ENCODE data around the gene SUGCT. TPM values are rescaled to one million over a fixed set of nuclear protein-coding genes. Genes with fewer than 3 reads are reported as not detected.

The SUGCT gene
- total RNA-seq, 2 experiments from 2014 or later: 0.44 to 0.57 TPM

GRCh38 chr7:40711706-40712105 is 576.9 kb downstream of the SUGCT start:
- peaks cover 8% of the 10 kb centered on the region for H3K27me3 Mint-ChIP-seq
- peaks cover 6% of the 10 kb centered on the region for H3K4me1 Mint-ChIP-seq
- ATAC-seq (ENCODE audit: low read depth) (no peak), DNase-seq (no peak)
- no peaks in the 10 kb centered on the region for H3K36me3 Mint-ChIP-seq
- H3K9me3 Mint-ChIP-seq: no peaks in the 10 kb centered on the region
- POLR2A ChIA-PET: no interaction called here
- H3K4me3 Mint-ChIP-seq: no peak overlapping the region
- H3K27ac Mint-ChIP-seq: no peak overlapping the region

- Mint-ChIP-seq H3K4me3 (no peak overlapping the region), H3K27ac (no peak overlapping the region), H3K4me1 (peaks cover 11% of the 10 kb centered on the region), H3K36me3 (no peaks in the 10 kb centered on the region), H3K27me3 (peaks cover 13% of the 10 kb centered on the region), H3K9me3 (no peaks in the 10 kb centered on the region)
- DNase-seq: no peak
- POLR2A ChIA-PET: no interaction called here
- ATAC-seq (ENCODE audit: low read depth): no peak
Measured at GRCh38 chr7:40714363-40715052, 579.7 kb downstream of the SUGCT start.

- H3K27me3 Mint-ChIP-seq: peaks cover 13% of the 10 kb centered on the region
- DNase-seq: no peak
- no peak overlapping the region for H3K27ac Mint-ChIP-seq
- no peak for ATAC-seq (ENCODE audit: low read depth)
- H3K4me1 Mint-ChIP-seq: peaks cover 12% of the 10 kb centered on the region
- no peaks in the 10 kb centered on the region for H3K36me3 Mint-ChIP-seq
- H3K4me3 Mint-ChIP-seq: no peak overlapping the region
- POLR2A ChIA-PET: no interaction called here
- H3K9me3 Mint-ChIP-seq: no peaks in the 10 kb centered on the region
Measured at GRCh38 chr7:40715053-40715430, 580.2 kb downstream of the SUGCT start.

- H3K9me3 Mint-ChIP-seq: no peaks in the 10 kb centered on the region
- no peak for ATAC-seq (ENCODE audit: low read depth)
Measured at GRCh38 chr7:40716052-40716451, 581.2 kb downstream of the SUGCT start.

GRCh38 chr7:40717242-40717641 is 582.4 kb downstream of the SUGCT start:
- no peak overlapping the region for H3K27ac Mint-ChIP-seq
- no peak overlapping the region for H3K4me3 Mint-ChIP-seq
- H3K36me3 Mint-ChIP-seq: no peaks in the 10 kb centered on the region
- peaks cover 10% of the 10 kb centered on the region for H3K27me3 Mint-ChIP-seq
- peaks cover 12% of the 10 kb centered on the region for H3K4me1 Mint-ChIP-seq
- peak; percentile 73 for ATAC-seq (ENCODE audit: low read depth)
- POLR2A ChIA-PET: no interaction called here
- H3K9me3 Mint-ChIP-seq: no peaks in the 10 kb centered on the region
- DNase-seq: peak; percentile 40

More at GRCh38 chr7:40716052-40716451, 581.2 kb downstream of the SUGCT start:
- POLR2A ChIA-PET: no interaction called here
- Mint-ChIP-seq H3K4me1 (peaks cover 12% of the 10 kb centered on the region), H3K36me3 (no peaks in the 10 kb centered on the region), H3K4me3 (no peak overlapping the region), H3K27me3 (peaks cover 10% of the 10 kb centered on the region), H3K27ac (no peak overlapping the region)
- no peak for DNase-seq

- Mint-ChIP-seq H3K27me3 (peaks cover 6% of the 10 kb centered on the region), H3K4me1 (peaks cover 12% of the 10 kb centered on the region), H3K4me3 (no peak overlapping the region), H3K27ac (no peak overlapping the region), H3K9me3 (no peaks in the 10 kb centered on the region), H3K36me3 (no peaks in the 10 kb centered on the region)
- ATAC-seq (ENCODE audit: low read depth) (no peak), DNase-seq (no peak)
- POLR2A ChIA-PET: no interaction called here
Measured at GRCh38 chr7:40720416-40720815, 585.6 kb downstream of the SUGCT start.

GRCh38 chr7:40721342-40721949 is 586.6 kb downstream of the SUGCT start:
- peaks cover 10% of the 10 kb centered on the region for H3K4me1 Mint-ChIP-seq
- no peak for ATAC-seq (ENCODE audit: low read depth)
- H3K36me3 Mint-ChIP-seq: no peaks in the 10 kb centered on the region

GRCh38 chr7:40722242-40722641 is 587.4 kb downstream of the SUGCT start:
- Mint-ChIP-seq H3K36me3 (no peaks in the 10 kb centered on the region), H3K9me3 (peaks cover 1% of the 10 kb centered on the region), H3K27me3 (peaks cover 11% of the 10 kb centered on the region), H3K27ac (no peak overlapping the region), H3K4me3 (no peak overlapping the region), H3K4me1 (peaks cover 6% of the 10 kb centered on the region)
- POLR2A ChIA-PET: no interaction called here
- DNase-seq (no peak), ATAC-seq (ENCODE audit: low read depth) (no peak)

More at GRCh38 chr7:40721342-40721949, 586.6 kb downstream of the SUGCT start:
- no peaks in the 10 kb centered on the region for H3K9me3 Mint-ChIP-seq
- H3K4me3 Mint-ChIP-seq: no peak overlapping the region
- POLR2A ChIA-PET: no interaction called here
- peaks cover 8% of the 10 kb centered on the region for H3K27me3 Mint-ChIP-seq
- no peak overlapping the region for H3K27ac Mint-ChIP-seq
- no peak for DNase-seq

GRCh38 chr7:40723829-40724228 is 589.0 kb downstream of the SUGCT start:
- H3K27ac Mint-ChIP-seq: no peak overlapping the region
- ATAC-seq (ENCODE audit: low read depth): no peak

GRCh38 chr7:40726559-40726958 is 591.8 kb downstream of the SUGCT start:
- Mint-ChIP-seq H3K9me3 (peaks cover 9% of the 10 kb centered on the region), H3K4me1 (no peaks in the 10 kb centered on the region), H3K27ac (no peak overlapping the region), H3K27me3 (peaks cover 9% of the 10 kb centered on the region), H3K36me3 (peaks cover 10% of the 10 kb centered on the region), H3K4me3 (no peak overlapping the region)
- ATAC-seq (ENCODE audit: low read depth): no peak
- DNase-seq: no peak
- POLR2A ChIA-PET: no interaction called here

More at GRCh38 chr7:40723829-40724228, 589.0 kb downstream of the SUGCT start:
- DNase-seq: no peak
- H3K9me3 Mint-ChIP-seq: peaks cover 1% of the 10 kb centered on the region
- H3K27me3 Mint-ChIP-seq: peaks cover 9% of the 10 kb centered on the region
- no peak overlapping the region for H3K4me3 Mint-ChIP-seq
- no peaks in the 10 kb centered on the region for H3K36me3 Mint-ChIP-seq
- POLR2A ChIA-PET: no interaction called here
- peaks cover 6% of the 10 kb centered on the region for H3K4me1 Mint-ChIP-seq

- DNase-seq: no peak
- Mint-ChIP-seq H3K27me3 (peaks cover 4% of the 10 kb centered on the region), H3K9me3 (peaks cover 12% of the 10 kb centered on the region), H3K4me3 (peak overlapping the region; percentile 4), H3K27ac (peak overlapping the region; percentile 18), H3K4me1 (peaks cover 14% of the 10 kb centered on the region), H3K36me3 (peaks cover 13% of the 10 kb centered on the region)
- POLR2A ChIA-PET: no interaction called here
- ATAC-seq (ENCODE audit: low read depth): no peak
Measured at GRCh38 chr7:40733114-40733513, 598.3 kb downstream of the SUGCT start.

- peak overlapping the region; percentile 4 for H3K4me3 Mint-ChIP-seq
- ATAC-seq (ENCODE audit: low read depth) (peak; percentile 83), DNase-seq (no peak)
- no peak overlapping the region for H3K27ac Mint-ChIP-seq
- H3K36me3 Mint-ChIP-seq: peaks cover 13% of the 10 kb centered on the region
- POLR2A ChIA-PET: no interaction called here
- peaks cover 6% of the 10 kb centered on the region for H3K27me3 Mint-ChIP-seq
- H3K4me1 Mint-ChIP-seq: peaks cover 14% of the 10 kb centered on the region
- H3K9me3 Mint-ChIP-seq: peaks cover 12% of the 10 kb centered on the region
Measured at GRCh38 chr7:40733578-40733977, 598.8 kb downstream of the SUGCT start.

GRCh38 chr7:40739257-40739656 is 604.5 kb downstream of the SUGCT start:
- no peak overlapping the region for H3K4me3 Mint-ChIP-seq
- H3K9me3 Mint-ChIP-seq: peaks cover 5% of the 10 kb centered on the region
- ATAC-seq (ENCODE audit: low read depth): no peak
- no peaks in the 10 kb centered on the region for H3K4me1 Mint-ChIP-seq
- peaks cover 4% of the 10 kb centered on the region for H3K27me3 Mint-ChIP-seq
- H3K27ac Mint-ChIP-seq: no peak overlapping the region
- POLR2A ChIA-PET: no interaction called here
- DNase-seq: no peak
- H3K36me3 Mint-ChIP-seq: peaks cover 3% of the 10 kb centered on the region

GRCh38 chr7:40742270-40742669 is 607.5 kb downstream of the SUGCT start:
- Mint-ChIP-seq H3K4me1 (no peaks in the 10 kb centered on the region), H3K27ac (no peak overlapping the region), H3K36me3 (no peaks in the 10 kb centered on the region), H3K9me3 (no peaks in the 10 kb centered on the region), H3K27me3 (peaks cover 10% of the 10 kb centered on the region), H3K4me3 (no peak overlapping the region)
- POLR2A ChIA-PET: no interaction called here
- no peak for ATAC-seq (ENCODE audit: low read depth)
- DNase-seq: no peak

All from activated naive CD8-positive, alpha-beta T cell treated with anti-CD3 and anti-CD28 coated beads, Interleukin-2, amount 10 ng/mL, durations not matched to agents 7 days and 5 days (primary cell).